ENCODE measurements around the gene AFF3.

- TF ChIP-seq CTCF (conservative IDR thresholded peaks at IDR 0.05 in 1 of 2, IDR thresholded peaks at IDR 0.05 in 1 of 2; ENCODE audit: extremely low read depth in 1 of 2, insufficient read depth in 1 of 2, low read depth in 1 of 2, low read length in 2 of 2) (no peak), EZH2 (IDR thresholded peaks at IDR 0.05; ENCODE audit: borderline replicate concordance, low read length) (no peak)
Observed at GRCh38 chr2:99571954-99572353, 570.4 kb downstream of the AFF3 start.

Measured in mammary epithelial cell (primary cell).